Skin of body (tissue), 2 donors: Measurements from ENCODE around the gene MX1. TPM values are rescaled to one million over a fixed set of nuclear protein-coding genes. Genes with fewer than 3 reads are reported as not detected.

Source experiments
- DNase-seq: peaks from one replicate; lab custom pipeline; 2025; lab: John Stamatoyannopoulos, UW
- total RNA-seq: library from RNA; depleted of rRNA; stranded (reverse); fragments of >200 nt; gene quantifications from one replicate; pipeline ENCODE4 v1.2.3, GENCODE V29; 2014

MX1 gene
- total RNA-seq, 1 donor from 2014 or later: 5.8 TPM

DNA sequence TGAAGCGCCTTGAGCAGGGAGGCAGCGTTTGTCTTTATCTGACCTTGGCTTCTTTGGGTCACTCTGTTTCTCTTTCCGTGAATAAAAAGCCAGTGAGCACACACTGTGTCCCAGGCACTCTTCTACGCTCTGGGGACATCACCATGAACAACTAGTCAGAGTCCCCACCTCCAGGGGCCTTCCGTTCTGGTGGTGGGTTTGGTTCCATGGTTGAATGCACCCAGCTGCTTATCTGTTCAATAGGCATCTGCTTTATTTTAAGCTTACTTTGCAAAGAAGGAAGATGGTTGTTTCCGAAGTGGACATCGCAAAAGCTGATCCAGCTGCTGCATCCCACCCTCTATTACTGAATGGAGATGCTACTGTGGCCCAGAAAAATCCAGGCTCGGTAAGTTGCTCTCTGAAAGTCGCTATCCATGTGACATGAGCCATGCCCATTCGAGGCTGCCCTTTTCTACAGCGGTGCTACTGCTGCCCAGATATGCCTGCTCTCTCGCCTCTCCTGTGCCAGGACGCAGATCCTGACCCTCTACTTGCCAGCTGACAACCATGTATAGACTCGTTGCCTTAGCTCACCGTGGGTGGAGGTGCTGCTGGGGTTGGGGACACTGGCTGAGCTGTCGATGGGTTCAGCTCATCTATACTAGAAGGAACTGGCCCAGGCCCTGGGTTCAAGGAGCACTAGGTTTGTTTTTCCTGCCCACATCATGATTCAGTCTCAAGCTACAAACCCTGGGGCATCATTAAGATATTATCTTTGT, 5.9 kb downstream of the MX1 start:
- no peak for DNase-seq

DNA sequence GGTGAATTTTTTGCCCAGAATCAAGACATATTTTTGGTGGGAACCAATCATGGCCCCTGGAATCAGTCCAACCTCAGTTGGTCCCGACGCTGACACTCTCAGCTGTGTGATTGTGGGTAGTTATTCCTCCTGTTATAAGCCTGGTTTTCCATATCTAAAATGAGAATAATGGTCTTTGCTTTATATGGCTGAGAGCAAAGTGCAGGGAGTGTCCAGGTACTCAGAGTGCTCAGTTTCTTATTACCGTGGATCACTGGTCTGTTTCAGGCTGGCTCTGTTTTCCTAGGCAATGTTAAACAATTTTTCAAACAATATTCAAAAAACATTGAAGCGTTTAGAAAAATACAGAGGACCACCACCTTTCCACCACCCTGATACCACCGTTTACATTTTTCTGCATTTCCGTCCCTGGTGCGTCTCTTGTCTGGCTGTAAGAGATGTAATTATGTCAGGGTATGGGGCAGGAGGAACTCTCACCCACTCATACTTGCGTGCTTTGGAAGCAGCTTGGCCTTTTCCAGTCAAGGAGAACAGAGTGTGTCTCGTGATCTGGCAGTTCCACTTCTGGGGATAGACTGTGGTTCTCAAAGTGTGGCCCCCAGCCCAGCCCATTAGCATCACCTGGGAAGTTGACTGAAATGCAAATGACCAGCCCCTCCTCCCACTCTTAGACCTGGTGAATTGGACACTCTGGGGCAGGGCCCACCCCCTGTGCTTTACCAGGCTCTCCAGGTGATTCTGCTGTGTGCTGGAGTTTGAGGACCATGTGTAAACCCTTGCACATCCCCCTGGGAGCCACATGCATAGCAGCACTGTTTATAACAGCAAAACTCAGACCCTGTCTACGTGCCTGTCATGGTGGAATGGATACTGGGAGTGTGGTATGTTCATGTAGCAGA, 6.8 kb downstream of the MX1 start:
- no peak for DNase-seq

DNA sequence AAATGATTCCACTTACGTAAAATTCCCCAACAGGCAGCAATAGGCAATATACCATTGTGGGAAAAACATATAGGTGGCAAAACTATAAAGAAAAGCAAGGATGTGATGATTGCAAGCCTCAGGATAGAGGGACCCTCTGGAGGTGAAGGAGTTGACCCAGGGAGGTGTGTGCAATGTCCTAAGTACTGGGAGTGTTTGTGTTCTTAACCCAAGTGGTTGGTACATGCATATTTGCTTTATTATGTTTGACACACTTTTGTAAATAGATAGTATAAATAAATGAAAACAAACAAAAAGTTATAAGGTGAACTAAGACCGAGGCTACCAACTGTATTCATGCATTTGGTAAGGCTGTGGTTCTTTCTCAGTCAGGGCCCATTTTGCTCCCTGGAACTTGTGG, 7.5 kb downstream of the MX1 start:
- DNase-seq: no peak

DNA sequence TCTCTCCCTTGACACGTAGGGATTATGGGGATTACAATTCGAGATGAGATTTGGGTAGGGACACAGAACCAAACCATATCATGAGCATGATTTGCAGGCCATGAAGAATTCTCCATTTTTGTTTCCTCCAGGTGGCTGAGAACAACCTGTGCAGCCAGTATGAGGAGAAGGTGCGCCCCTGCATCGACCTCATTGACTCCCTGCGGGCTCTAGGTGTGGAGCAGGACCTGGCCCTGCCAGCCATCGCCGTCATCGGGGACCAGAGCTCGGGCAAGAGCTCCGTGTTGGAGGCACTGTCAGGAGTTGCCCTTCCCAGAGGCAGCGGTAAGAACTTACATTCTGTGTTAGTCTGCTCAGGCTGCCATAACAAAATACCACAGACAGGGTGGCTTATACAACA, 9.7 kb downstream of the MX1 start:
- DNase-seq: no peak

DNA sequence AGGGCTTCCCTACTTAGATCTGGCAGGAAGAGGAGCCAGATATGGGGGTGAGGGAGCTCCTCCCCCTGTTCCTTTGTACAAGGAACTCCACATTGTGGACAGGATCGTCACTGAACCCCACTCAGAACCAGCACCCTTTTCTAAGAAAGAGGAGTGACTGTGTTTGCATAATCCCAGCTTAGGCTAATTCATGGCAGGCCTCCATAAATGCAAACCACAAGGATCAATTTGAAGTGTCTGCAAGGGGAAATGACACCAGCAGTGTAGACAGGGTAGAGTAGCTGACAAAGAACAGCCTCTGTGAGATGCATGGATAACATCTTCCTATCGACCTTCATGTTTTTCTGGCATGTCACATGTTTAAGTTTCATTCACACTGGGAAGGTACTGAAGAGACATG, 11.7 kb downstream of the MX1 start:
- DNase-seq: no peak

DNA sequence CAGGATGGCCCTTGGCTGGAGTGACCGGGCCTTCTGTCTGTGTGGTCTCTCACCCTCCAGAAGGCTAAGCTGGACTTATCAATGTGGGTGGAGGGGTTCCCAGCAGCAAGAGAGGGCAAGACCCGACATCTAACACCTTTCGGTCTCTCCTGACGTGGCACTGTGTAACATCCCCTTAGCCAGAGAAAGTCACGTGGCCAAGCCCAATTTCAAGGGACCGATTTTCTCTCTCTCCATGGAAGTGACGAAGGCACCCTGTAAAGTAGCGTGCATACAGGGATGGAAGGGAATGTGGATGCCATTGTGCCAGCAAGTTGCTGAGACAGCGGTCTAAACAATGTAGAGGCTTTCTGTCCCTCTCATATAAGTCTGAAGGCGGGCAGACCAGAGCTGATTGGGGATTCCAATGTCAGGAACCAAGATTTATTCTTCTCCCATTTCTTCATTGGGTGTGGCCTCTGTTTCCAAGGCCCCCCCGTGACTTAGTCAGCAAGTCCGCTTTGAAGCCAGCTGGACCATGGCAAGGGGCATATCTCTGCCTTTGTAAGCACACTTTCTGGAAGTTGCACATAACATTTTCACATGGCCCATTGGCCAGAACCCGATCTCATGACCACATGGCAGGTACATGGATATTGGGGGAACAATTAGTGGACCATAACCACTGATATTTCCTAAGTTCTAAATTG, 12.5 kb downstream of the MX1 start:
- DNase-seq: no peak

DNA sequence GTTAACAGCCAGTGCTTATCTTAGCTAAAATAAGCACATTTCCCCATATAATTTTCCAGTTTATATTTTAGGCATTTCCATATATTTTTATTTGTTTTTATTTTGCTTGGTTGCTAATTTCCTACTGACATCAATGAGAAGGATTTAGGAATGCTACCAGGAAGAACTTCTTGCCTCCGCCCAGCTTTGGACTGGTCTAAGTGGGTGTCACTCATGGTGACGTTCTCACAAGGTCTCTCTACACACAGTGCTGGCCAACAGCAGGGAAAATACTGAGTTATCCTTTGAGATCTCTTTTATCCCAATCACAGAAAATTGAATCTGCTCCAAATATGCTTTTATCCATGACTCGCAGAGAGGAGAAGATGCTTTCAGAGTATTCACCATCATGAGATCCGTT, 13.2 kb downstream of the MX1 start:
- DNase-seq: no peak

DNA sequence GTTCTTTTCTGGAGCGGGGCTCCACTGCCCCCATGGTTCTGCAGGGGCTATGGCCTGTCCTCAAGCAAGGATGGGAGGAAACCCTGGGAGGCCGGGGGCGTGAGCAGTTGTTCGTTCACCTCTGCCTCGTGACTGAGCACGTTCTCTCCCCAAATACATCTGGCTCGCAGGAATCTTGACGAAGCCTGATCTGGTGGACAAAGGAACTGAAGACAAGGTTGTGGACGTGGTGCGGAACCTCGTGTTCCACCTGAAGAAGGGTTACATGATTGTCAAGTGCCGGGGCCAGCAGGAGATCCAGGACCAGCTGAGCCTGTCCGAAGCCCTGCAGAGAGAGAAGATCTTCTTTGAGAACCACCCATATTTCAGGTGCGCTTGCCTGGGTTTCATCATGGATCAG, 15.5 kb downstream of the MX1 start:
- DNase-seq: no peak

DNA sequence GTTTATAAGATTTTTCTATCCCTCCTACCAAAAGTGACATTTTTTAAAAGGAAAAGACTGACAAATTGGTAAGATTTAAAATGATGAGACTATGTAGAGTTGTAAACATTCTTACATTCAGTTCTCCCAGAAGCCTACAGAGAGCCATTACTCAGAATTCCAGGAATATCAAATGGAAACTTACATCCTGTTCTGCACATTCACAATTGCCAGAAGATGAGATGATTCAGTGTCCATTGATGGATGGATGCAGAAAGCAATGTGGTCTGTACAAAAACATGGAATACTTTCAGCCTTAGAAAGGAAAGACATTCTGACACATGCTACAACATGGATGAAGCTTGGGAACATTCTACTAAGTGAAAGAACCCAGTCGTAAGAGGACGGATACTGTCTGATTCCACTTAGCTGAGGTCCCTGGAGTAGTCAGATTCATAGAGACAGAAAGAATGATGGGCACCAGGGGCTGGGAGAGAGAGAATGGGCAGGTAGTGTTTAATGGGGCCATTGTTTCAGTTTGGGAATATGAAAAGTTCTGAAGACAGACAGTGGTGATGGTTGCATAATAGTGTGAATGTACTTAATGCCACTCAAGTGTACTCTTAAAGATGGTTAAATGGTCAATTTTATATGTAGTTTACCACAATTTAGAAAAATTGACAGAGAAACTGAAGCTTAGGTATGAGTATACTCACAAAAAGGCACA, 16.6 kb downstream of the MX1 start:
- DNase-seq: no peak

DNA sequence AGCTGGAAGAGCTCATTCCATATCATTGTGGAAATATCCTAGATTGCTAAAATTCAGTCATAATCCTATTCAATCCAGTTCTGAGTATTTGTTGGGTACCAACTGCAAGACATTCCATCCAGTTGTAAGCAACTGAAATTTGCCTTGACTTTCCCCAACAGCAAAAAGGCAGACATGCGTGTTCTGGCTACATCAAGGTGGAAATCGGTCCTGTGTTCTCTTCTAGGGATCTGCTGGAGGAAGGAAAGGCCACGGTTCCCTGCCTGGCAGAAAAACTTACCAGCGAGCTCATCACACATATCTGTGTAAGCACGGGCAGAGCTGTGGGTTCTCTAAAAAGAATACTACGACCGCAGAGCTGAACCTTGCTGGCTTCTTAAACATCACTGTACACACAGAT, 17.5 kb downstream of the MX1 start:
- no peak for DNase-seq

DNA sequence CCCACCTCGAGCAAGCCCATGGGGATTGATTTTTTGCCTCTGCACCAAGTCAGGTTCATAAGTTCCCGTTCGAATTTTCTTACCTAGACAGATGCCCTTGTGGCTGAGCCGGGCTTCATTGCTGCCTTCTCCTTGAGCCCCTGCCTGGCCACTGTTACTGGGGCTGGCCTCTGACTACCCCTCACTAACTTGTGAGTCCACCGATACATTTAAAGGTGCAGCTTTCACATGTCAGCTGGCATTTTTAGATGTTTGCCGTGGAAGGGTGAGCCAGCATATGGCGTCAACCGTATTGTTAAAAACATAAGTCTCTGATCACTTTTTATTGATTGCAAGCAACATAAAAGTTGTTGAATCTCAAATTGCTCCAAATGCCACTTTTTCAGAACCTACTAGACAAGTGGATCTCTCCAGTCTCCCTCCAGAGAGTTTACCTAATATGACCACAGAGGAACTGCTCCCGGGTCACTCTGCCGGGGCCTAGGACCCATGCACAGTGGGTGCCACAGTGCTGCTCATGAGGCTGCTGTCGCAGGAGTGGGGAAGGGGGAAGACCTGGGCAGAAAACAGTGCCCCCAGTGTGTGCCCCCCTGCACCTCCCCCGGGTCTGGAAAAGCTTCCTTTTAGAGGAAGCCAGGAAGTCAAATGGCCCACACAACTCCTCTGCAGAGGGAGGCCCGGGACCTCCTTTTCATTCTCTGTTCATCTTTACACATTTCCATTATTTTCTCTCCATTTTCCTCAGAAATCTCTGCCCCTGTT, 18.8 kb downstream of the MX1 start:
- no peak for DNase-seq

DNA sequence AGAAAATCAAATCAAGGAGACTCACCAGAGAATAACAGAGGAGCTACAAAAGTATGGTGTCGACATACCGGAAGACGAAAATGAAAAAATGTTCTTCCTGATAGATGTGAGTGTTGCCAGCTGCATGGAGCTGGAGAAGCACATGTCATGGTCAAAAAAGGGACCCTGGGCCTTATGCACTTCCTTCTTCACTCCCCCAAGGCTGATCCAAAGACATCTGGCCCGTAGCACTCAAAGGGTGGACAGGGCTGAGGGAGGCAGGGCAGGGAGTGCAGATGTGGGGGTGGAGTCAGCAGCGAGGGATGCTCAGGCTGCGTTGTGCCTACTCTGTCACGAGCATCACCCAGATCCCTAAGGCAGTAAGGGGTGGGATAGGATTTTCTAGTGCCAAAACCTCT, 19.4 kb downstream of the MX1 start:
- DNase-seq: no peak

DNA sequence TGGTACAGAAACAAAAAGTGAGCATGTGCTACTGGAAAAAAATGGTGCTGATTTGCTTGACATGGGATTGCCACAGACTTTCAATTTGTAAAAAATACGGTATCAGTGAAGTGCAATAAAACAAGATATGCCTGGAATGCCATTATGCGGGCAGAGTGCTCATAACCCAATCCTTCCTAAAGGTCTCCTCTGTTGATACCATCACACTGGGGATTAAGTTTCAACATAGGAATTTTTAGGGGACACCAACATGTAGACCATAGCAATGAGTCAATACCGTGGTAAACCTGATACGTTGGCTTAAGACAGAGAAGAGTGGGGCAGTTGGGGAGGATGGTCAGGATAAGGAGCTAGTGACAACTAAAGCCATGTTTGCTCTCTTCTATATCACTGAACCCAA, 20.5 kb downstream of the MX1 start:
- DNase-seq: no peak

DNA sequence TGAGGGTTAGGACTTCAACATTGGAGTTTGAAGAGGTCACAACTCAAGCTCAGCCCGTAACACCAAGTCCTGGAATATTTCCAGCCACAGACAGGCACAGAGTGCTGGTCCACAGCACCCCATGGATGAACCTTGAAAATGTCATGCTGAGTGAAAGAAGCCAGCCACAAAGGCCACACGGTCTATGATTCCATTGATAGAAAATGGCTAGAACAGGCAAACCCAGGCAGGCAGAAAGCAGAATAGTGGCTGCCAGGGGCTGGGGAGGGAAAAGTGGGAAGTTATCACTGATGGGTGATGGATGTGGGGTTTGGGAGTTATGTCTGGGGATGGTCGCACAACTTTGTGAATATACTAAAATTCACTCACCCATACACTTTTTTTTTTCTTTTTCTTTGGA, 21.3 kb downstream of the MX1 start:
- DNase-seq: no peak

DNA sequence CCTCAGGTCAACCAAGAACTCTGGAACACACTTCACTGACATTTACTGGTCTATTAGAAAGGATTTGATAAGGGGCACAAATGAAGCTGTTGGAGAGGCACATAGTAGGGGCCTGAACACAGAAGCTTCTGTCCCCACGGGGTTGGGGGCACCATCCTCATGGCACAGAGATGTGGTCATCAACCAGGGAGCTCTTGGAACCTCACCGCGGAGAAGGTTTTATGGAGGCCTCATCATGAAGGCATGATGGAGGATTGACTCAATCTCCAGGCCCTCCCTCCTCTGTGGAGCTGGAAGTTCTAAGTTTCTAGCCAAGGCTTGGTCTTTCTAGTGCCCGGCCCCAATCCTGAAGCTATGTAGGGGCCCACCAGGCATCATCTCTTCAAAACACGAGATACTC, 23.6 kb downstream of the MX1 start:
- no peak for DNase-seq

DNA sequence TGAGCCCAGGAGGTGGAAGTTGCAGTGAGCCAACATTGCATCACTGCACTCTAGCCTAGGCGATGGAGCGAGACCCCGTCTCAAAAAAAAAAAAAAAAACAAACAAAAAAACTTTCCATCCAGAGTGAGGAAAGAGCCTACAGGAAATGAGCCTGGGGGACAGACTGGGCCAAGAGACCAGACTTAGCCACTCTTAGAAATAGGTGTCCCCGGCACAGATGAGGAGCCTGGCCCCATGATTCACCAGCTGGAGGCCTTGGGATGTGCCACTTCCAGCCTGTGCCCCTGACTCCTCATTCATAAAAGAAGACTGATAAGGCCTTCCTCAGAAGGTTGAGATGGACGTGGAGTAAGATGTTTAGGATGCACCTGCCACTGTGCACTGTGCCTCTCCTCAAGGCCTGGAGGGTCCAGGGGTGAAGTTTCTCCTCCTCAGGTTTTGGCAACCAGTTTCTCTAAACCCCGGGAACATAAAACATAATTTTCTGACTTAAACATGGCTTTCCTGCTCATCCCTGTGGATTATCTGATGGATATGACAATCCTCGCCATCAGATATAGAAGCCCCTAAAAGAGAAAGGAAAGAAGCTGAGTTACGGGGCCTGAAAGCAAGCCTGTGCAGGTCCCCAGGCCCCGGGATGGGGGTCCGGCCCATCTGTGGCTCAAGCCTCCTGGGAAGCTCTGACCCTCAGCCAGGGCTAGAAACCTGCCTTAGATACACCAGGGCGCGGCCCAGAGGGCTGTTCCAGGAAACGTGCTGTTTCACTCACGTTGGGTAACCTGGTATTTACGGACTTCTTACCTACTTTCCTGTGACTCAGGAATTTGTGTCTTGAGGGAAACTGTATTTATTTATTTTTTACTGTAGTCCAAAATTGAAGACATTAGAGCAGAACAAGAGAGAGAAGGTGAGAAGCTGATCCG, 26.0 kb downstream of the MX1 start:
- DNase-seq: no peak

DNA sequence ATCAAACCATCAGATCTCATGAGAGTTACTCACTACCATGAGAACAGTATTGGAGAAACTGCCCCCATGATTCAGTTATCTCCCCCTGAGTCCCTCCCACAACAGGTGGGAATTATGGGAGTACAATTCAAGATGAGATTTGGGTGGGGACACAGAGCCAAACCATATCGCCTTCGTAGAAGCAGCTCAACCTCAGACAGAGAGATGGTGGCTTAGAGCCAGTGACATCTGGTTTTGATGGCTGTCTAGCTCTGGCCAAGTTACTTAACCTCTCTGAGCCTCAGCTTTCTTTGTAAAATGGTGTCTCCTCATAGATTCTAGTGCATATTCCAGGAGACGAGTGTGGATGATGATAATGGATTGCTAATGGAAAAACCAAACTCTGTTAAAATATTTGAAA, 27.2 kb downstream of the MX1 start:
- no peak for DNase-seq

DNA sequence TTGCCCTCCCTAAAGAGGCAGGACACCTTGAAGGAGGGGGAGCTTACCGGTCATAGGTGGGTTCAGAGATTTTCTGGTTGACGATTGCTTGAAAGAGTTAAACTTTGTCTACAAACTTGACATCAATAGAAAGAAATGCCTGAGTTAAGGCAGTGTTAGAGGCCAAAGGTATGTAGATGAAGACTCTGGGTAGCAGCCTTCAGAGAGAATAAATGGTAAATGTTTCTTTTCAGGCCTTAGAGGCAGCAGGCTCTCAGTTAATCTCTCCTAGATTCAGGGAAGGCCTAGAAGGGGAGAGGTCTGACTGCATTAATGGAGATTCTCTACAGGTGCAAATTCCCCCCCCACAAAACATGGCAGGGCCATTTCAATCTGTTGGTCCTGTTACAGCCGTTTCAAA, 27.7 kb downstream of the MX1 start:
- no peak for DNase-seq

DNA sequence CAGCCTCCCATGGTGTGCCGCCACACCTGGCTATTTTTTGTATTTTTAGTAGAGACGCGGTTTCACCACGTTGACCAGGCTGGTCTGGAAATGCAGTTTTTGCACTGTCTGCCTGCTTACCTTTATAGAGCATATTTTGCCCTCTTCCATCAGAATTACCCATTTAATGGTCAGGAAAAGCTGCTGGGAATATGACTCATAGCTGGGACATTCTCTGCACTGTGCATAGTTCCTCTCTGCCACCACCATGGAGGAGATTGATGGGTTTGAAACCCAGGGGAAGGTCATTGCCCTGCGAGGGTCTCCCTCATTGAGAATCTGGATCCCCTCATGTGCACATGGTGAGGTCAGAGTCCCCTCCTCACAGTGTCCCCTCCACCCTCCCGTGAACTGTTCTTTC, 32.1 kb downstream of the MX1 start:
- DNase-seq: no peak

DNA sequence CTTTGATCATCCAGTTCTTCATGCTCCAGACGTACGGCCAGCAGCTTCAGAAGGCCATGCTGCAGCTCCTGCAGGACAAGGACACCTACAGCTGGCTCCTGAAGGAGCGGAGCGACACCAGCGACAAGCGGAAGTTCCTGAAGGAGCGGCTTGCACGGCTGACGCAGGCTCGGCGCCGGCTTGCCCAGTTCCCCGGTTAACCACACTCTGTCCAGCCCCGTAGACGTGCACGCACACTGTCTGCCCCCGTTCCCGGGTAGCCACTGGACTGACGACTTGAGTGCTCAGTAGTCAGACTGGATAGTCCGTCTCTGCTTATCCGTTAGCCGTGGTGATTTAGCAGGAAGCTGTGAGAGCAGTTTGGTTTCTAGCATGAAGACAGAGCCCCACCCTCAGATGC, 32.5 kb downstream of the MX1 start:
- DNase-seq: no peak
